Activated T-helper 1 cell treated with anti-CD3 and anti-CD28 coated beads, Interleukin-12 subunit alpha, Interleukin-12 subunit beta, Interleukin-2, Interleukin-4 antibody, amounts not matched to agents 30 ng/mL and 10 ng/mL and 1 ng/mL, durations not matched to agents 14 hours and 24 hours and 36 hours (primary cell): Measurements from ENCODE around the gene DIAPH3. TPM values are rescaled to one million over a fixed set of nuclear protein-coding genes. Genes with fewer than 3 reads are reported as not detected.

Experiments
- DNase-seq: peaks from one replicate; pipeline ENCODE4 v3.0.0; 2021; ENCODE audit warnings: low spot score
- H3K27ac Mint-ChIP-seq: one replicate; pipeline ENCODE4 v1.8.0; 2021; ENCODE audit warnings: mild to moderate bottlenecking, mixed read lengths
- H3K27me3 Mint-ChIP-seq: one replicate; pipeline ENCODE4 v1.8.0; 2022; ENCODE audit warnings: mild to moderate bottlenecking, moderate library complexity, mixed read lengths; ENCODE audit not compliant: insufficient read depth
- H3K36me3 Mint-ChIP-seq: one replicate; pipeline ENCODE4 v1.8.0; 2021; ENCODE audit warnings: low read depth, mixed read lengths
- H3K4me1 Mint-ChIP-seq: one replicate; pipeline ENCODE4 v1.8.0; 2021; ENCODE audit warnings: low read depth, mixed read lengths
- H3K4me3 Mint-ChIP-seq: one replicate; pipeline ENCODE4 v1.8.0; 2021; ENCODE audit warnings: mild to moderate bottlenecking, moderate library complexity, mixed read lengths
- H3K9me3 Mint-ChIP-seq: one replicate; pipeline ENCODE4 v1.8.0; 2021; ENCODE audit warnings: mixed read lengths
- intact Hi-C: fragments of 100-400 bp; cut with micrococcal nuclease; formaldehyde crosslinking; loops from one replicate; pipeline ENCODE4 v1.15.1; 2024
- total RNA-seq: library from RNA; stranded (reverse); gene quantifications from 2 replicates; pipeline ENCODE4 v1.2.3, GENCODE V29; 2022

Gene DIAPH3
- total RNA-seq, 1 donor from 2014 or later = 22.8 TPM

- no peaks in the 10 kb centered on the region for H3K9me3 Mint-ChIP-seq
- no peak for DNase-seq
- no peaks in the 10 kb centered on the region for H3K27me3 Mint-ChIP-seq
- no peak overlapping the region for H3K4me3 Mint-ChIP-seq
- no peak overlapping the region for H3K27ac Mint-ChIP-seq
- no peaks in the 10 kb centered on the region for H3K4me1 Mint-ChIP-seq
- H3K36me3 Mint-ChIP-seq = no peaks in the 10 kb centered on the region
- intact Hi-C loops = no loop called here
Observed at GRCh38 chr13:59787679-59788078, 376.0 kb downstream of the DIAPH3 start.

DNA sequence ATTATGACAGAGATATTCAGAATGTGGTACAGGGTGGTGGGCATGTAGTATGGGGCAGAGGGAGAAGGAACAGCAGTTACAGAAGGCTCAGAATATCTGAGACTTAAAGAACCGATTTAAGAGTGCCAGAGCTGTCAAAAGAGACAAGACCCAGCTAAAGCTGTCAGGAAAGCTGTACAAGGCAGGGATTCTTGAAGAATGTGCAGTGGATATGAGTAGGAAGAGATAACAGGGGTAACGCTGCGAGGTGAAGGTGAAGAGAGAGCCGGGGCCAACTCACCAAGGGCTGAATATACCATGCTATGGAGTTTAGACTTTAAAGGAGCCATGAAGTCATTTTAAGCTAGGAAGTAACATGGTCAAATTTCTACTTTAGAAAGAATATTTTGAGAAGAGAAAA is 381.0 kb downstream of the DIAPH3 start:
- Mint-ChIP-seq H3K4me3 (no peak overlapping the region), H3K27me3 (no peaks in the 10 kb centered on the region), H3K36me3 (no peaks in the 10 kb centered on the region), H3K27ac (no peak overlapping the region), H3K4me1 (no peaks in the 10 kb centered on the region), H3K9me3 (no peaks in the 10 kb centered on the region)
- DNase-seq = no peak
- intact Hi-C loops = no loop called here

DNA sequence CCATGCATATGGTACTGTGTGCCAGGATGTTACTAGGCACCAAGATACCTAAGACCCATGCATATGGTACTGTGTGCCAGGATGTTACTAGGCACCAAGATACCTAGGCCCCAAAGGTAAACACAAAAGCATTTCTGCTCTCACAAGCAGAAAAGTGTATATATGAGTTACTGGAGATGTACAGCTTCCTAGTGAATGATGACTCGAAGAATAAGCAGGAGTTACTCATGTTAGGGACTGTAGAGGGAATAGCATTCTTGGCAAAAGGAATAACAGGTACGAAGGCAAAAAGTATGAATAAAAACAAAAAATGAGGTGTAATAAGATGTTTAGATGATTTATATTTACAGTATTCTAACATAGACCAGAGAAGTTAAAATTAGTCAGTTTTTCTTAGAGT is 383.7 kb downstream of the DIAPH3 start:
- no peak overlapping the region for H3K27ac Mint-ChIP-seq
- H3K4me3 Mint-ChIP-seq = no peak overlapping the region
- H3K9me3 Mint-ChIP-seq = no peaks in the 10 kb centered on the region
- no peak for DNase-seq
- no peaks in the 10 kb centered on the region for H3K4me1 Mint-ChIP-seq
- intact Hi-C loops = no loop called here
- H3K27me3 Mint-ChIP-seq = no peaks in the 10 kb centered on the region
- H3K36me3 Mint-ChIP-seq = no peaks in the 10 kb centered on the region

DNA sequence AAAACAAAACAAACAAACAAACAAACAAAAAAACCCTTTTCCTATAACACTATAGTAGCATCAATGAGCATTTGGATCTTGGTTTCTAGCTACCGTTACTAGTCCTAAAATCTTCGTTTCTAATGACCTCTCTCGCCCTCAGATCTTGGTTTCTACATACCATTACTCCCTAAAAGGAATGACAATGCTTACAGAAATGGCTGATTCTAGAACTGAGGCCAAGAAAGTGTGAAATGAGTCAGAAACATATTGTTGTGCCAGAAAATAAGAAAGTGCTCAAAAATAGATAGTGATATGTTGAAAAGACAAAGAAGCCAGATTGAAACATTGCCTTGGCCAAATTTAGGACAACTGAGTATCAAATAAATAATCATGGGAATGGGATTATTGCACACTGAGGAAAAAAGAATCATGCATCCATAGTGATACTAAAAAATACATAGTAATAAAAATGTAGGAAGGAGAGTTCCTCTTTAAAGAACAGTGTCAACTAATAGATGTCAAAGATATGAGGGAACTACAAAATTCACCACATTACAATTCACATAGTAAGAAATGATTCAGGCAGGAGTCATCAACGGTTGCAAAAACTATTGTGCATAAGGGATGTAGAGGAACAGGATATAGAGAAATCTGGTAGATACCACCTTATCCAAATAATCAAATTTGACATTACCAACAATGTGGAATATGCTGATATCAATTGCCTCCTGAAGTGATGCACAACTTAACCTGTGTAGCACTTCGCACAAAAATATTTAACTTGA is 386.6 kb downstream of the DIAPH3 start:
- no peak for DNase-seq
- no peaks in the 10 kb centered on the region for H3K27me3 Mint-ChIP-seq
- no peaks in the 10 kb centered on the region for H3K9me3 Mint-ChIP-seq
- H3K36me3 Mint-ChIP-seq = no peaks in the 10 kb centered on the region
- H3K27ac Mint-ChIP-seq = no peak overlapping the region
- no peaks in the 10 kb centered on the region for H3K4me1 Mint-ChIP-seq
- no peak overlapping the region for H3K4me3 Mint-ChIP-seq
- intact Hi-C loops = no loop called here

- no peaks in the 10 kb centered on the region for H3K27me3 Mint-ChIP-seq
- intact Hi-C loops = no loop called here
- DNase-seq = no peak
- H3K4me1 Mint-ChIP-seq = no peaks in the 10 kb centered on the region
- H3K27ac Mint-ChIP-seq = no peak overlapping the region
- no peaks in the 10 kb centered on the region for H3K9me3 Mint-ChIP-seq
- H3K4me3 Mint-ChIP-seq = no peak overlapping the region
- H3K36me3 Mint-ChIP-seq = no peaks in the 10 kb centered on the region
Observed at GRCh38 chr13:59774491-59774971, 389.2 kb downstream of the DIAPH3 start.

- intact Hi-C loops = no loop called here
- H3K27me3 Mint-ChIP-seq = no peaks in the 10 kb centered on the region
Observed at GRCh38 chr13:59771272-59771671, 392.5 kb downstream of the DIAPH3 start.

DNA sequence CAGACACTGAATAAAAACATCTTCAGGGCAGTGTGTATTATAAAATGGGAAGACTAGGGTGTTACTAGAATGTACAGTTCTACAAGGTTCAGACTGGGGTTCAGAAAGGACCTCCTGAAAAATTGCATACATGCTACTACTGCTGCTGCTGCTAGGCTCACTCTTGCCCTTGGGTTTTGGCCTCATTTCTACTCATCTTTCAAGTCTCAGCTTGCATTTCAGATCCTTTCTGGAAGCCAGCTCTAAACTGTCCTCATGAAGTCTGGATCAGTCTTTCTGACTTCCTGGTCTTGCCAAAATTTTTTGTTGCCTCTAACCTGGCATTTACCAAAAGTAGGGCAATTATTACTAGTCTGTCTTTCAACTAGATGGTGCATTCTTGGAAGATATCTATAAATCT is 393.3 kb downstream of the DIAPH3 start:
- Mint-ChIP-seq H3K27me3 (no peaks in the 10 kb centered on the region), H3K27ac (no peak overlapping the region), H3K4me3 (no peak overlapping the region), H3K9me3 (no peaks in the 10 kb centered on the region), H3K4me1 (no peaks in the 10 kb centered on the region), H3K36me3 (no peaks in the 10 kb centered on the region)
- no peak for DNase-seq
- intact Hi-C loops = no loop called here

More at GRCh38 chr13:59771272-59771671, 392.5 kb downstream of the DIAPH3 start:
- Mint-ChIP-seq H3K9me3 (no peaks in the 10 kb centered on the region), H3K4me3 (no peak overlapping the region), H3K4me1 (no peaks in the 10 kb centered on the region), H3K27ac (no peak overlapping the region), H3K36me3 (no peaks in the 10 kb centered on the region)
- DNase-seq = no peak

DNA sequence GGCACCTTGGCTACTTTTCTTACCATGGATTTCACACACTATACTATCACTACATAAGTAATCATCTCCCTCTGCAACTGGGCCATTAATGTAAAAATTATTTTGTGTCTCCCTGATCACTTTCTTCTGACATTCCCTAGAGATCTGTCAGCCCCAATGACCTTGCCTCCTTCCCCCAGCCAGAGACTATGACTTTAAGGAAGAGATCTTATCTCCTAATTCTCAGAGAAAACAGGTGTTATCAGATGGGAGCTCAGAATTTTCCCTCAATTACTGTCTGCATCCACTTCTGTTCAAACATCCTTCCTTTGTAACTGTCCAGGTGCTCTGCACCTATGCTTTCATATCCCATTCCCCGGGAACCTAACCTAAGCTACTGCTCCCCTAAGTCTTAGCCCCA is 397.5 kb downstream of the DIAPH3 start:
- no peaks in the 10 kb centered on the region for H3K27me3 Mint-ChIP-seq
- intact Hi-C loops = no loop called here
- no peak overlapping the region for H3K27ac Mint-ChIP-seq
- no peaks in the 10 kb centered on the region for H3K36me3 Mint-ChIP-seq
- no peaks in the 10 kb centered on the region for H3K4me1 Mint-ChIP-seq
- no peak for DNase-seq
- no peak overlapping the region for H3K4me3 Mint-ChIP-seq
- H3K9me3 Mint-ChIP-seq = no peaks in the 10 kb centered on the region

GRCh38 chr13:59755632-59756290 is 408.0 kb downstream of the DIAPH3 start:
- Mint-ChIP-seq H3K27me3 (no peaks in the 10 kb centered on the region), H3K9me3 (no peaks in the 10 kb centered on the region), H3K4me1 (no peaks in the 10 kb centered on the region), H3K4me3 (no peak overlapping the region), H3K27ac (no peak overlapping the region), H3K36me3 (no peaks in the 10 kb centered on the region)
- intact Hi-C loops = no loop called here
- DNase-seq = no peak

- Mint-ChIP-seq H3K27ac (no peak overlapping the region), H3K4me1 (no peaks in the 10 kb centered on the region), H3K9me3 (no peaks in the 10 kb centered on the region), H3K36me3 (no peaks in the 10 kb centered on the region), H3K27me3 (no peaks in the 10 kb centered on the region), H3K4me3 (no peak overlapping the region)
- intact Hi-C loops = no loop called here
- DNase-seq = no peak
Observed at GRCh38 chr13:59754411-59754810, 409.3 kb downstream of the DIAPH3 start.

- Mint-ChIP-seq H3K36me3 (no peaks in the 10 kb centered on the region), H3K27ac (no peak overlapping the region), H3K9me3 (no peaks in the 10 kb centered on the region), H3K4me3 (no peak overlapping the region), H3K4me1 (no peaks in the 10 kb centered on the region), H3K27me3 (no peaks in the 10 kb centered on the region)
- DNase-seq = no peak
- intact Hi-C loops = no loop called here
Observed at GRCh38 chr13:59750860-59751259, 412.9 kb downstream of the DIAPH3 start.

GRCh38 chr13:59748046-59748445 is 415.7 kb downstream of the DIAPH3 start:
- no peaks in the 10 kb centered on the region for H3K27me3 Mint-ChIP-seq

GRCh38 chr13:59747529-59747928 is 416.2 kb downstream of the DIAPH3 start:
- intact Hi-C loops = no loop called here
- no peaks in the 10 kb centered on the region for H3K27me3 Mint-ChIP-seq

More at GRCh38 chr13:59748046-59748445, 415.7 kb downstream of the DIAPH3 start:
- H3K36me3 Mint-ChIP-seq = no peaks in the 10 kb centered on the region
- no peak for DNase-seq
- intact Hi-C loops = no loop called here
- no peak overlapping the region for H3K27ac Mint-ChIP-seq
- no peaks in the 10 kb centered on the region for H3K9me3 Mint-ChIP-seq
- H3K4me1 Mint-ChIP-seq = peaks cover 6% of the 10 kb centered on the region
- H3K4me3 Mint-ChIP-seq = no peak overlapping the region

More at GRCh38 chr13:59747529-59747928, 416.2 kb downstream of the DIAPH3 start:
- DNase-seq = no peak
- Mint-ChIP-seq H3K36me3 (no peaks in the 10 kb centered on the region), H3K9me3 (no peaks in the 10 kb centered on the region), H3K27ac (no peak overlapping the region), H3K4me1 (peaks cover 6% of the 10 kb centered on the region), H3K4me3 (no peak overlapping the region)
